DMS53 (cell line): ENCODE data around the gene GTF2H4.
"Not testable (repeated sequence)": the region's sequence is repeated elsewhere in the genome, so short reads cannot be mapped to it uniquely, and the experiment has no call there.

ENCODE experiments used
- DNase-seq: peaks from one replicate; lab custom pipeline; 2025; lab: John Stamatoyannopoulos, UW

The GTF2H4 gene

GRCh38 chr6:30907758-30908591, at the start of gene GTF2H4:
Gene GTF2H4, plus strand, starts transcription at chr6:30908207.
- peak; percentile 99 for DNase-seq

DNA sequence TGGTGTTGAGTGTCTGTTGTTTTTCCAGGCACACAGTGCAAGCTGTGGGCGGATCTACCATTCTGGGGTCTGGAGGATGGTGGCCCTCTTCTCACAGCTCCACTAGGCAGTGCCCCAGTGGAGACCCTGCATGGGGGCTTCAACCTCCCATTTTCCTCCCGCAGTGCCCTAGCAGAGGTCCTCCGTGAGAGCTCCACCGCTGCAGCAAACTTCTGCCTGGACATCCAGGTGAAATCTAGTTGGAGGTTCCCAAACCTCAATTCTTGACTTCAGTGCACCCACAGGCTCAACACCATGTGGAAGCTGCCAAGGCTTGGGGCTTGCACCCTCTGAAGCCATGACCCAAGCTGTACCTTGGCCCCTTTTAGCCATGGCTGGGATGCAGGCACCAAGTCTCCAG, 48.3 kb upstream of the GTF2H4 start:
- DNase-seq = not testable (repeated sequence)

DNA sequence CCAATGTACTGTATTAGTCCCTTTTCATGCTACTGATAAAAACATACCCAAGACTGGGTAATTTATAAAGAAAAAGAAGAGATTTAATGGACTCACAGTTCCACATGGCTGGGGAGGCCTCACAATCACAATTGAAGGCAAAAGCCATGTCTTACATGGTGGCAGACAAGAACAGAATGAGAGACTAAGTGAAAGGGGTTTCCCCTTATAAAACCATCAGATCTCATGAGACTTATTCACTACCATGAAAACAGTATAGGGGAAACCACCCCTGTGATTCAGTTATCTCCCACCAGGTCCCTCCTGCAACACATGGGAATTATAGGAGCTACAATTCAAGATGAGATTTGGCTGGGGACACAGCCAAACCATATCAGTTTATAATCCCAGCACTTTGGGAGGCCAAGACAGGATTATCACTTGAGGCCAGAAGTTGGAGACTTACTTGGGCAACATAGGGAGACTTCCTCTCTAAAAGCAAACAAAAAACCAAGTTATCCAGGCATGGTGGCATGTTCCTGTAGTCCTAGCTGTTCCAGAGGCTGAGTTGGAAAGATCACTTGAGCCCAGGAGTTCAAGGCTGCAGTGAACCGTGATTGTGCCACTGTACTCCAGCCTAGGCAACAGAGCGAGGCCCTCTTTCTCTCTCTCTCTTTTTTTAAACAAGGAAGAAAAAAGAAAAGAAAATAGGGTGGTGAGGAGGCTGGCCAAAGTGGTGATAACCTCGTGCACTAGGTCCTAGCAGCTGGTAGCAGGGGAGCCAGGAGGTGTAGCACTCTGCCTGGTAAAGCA, 46.6 kb upstream of the GTF2H4 start:
- DNase-seq = no peak

- no peak for DNase-seq
These were observed 45.7 kb upstream of the GTF2H4 start for GRCh38 chr6:30862156-30862875.

DNA sequence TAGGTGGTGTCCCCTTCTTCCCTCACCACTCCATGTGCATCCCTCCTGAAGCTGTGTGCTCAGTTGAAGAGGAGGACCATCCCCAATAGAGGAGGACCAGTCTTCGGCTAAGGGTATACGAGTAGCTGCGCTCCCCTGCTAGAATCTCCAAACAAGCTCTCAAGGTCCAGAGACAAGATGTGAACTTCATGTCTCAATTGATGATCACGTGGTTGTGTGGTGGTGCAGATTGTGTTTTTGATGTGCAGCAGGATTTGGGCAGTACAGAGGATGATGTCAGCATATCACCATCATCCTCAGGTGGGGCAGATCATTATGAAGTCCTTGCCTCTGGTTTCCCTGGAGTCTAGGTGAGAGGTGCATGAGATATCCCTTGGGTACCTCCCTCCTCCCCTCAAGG, 43.7 kb upstream of the GTF2H4 start:
- no peak for DNase-seq

- not testable (repeated sequence) for DNase-seq
These were observed 38.7 kb upstream of the GTF2H4 start for GRCh38 chr6:30869241-30869749.

- no peak for DNase-seq
These were observed 37.5 kb upstream of the GTF2H4 start for GRCh38 chr6:30870546-30870945.

- DNase-seq = no peak
These were observed 36.3 kb upstream of the GTF2H4 start for GRCh38 chr6:30871592-30872183.

- DNase-seq = no peak
These were observed 34.8 kb upstream of the GTF2H4 start for GRCh38 chr6:30873137-30873640.

- DNase-seq = not testable (repeated sequence)
These were observed 34.2 kb upstream of the GTF2H4 start for GRCh38 chr6:30873795-30874194.

DNA sequence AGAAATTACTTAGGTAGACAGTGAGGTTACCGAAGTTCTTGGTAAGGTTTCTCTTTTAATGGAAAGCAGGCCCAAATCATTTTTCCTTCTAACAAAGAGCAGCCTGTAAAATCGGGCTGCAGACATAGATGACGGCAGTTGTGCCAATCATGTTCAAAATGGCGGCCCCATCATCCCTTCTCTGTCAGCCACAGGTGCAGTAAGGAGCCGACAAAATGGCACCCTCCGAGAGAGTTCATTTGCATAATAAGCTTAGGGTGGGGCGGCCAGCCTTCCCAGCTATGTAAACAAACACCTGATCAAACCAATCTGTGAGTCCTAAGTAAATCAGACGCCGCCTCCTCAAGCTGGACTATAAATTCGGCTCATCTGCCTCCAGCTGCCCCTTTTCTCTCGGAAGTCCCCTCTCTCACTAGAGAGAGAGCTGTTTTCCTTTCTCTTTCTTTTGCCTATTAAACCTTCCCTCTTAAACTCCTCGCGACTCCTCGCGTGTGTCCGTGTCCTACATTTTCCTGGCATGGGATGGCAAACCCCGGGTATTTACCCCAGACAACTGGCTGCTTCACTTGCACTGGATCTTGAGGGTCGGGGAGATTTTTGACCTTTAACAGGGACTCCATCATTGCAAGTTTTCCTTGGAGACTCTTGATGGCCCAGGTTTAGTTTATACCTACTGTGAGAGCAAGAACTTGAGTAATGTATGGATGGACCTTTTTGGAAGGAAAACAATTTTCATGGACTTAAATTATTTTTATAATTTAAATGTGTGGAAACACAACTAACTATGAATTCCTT, 32.6 kb upstream of the GTF2H4 start:
- peak; percentile 77 for DNase-seq

- no peak for DNase-seq
These were observed 31.8 kb upstream of the GTF2H4 start for GRCh38 chr6:30876039-30876730.

- DNase-seq = peak; percentile 94
These were observed 30.4 kb upstream of the GTF2H4 start for GRCh38 chr6:30877419-30878262.

DNA sequence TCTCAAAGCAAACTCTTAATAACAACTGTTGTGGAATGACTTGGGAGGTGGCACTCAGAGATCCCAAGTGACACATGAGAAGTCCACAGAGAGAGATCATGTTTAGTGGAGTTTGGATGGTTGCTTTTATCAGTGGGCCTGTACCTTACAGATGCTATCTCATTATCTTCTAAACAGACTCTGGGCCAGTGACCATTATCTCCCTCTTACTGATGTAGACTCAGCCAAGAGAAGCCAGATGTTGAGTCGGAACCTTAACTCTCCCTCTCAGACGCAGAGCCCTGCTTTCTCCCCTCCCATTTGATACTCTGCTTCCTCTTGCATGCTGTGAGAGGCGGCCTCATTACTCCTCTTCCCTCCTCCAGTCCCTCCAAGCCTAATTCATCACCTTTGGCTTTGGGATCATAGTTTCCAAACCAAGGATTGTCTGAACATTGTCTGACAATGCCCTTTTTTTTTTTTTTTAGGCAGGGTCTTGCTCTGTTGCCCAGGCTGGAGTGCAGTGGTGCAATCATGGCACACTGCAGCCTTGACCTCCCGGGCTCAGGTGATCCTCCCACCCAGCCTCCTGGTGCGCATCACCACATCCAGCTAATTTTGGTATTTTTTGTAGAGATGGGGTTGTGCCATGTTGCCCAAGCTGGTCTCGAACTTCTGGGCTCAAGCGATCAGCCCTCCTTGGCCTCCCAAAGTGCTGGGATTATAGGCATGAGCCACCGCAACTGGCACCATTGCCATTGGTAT, 28.2 kb upstream of the GTF2H4 start:
- DNase-seq = no peak

GRCh38 chr6:30880698-30881252, 27.2 kb upstream of the GTF2H4 start:
- DNase-seq = no peak

DNA sequence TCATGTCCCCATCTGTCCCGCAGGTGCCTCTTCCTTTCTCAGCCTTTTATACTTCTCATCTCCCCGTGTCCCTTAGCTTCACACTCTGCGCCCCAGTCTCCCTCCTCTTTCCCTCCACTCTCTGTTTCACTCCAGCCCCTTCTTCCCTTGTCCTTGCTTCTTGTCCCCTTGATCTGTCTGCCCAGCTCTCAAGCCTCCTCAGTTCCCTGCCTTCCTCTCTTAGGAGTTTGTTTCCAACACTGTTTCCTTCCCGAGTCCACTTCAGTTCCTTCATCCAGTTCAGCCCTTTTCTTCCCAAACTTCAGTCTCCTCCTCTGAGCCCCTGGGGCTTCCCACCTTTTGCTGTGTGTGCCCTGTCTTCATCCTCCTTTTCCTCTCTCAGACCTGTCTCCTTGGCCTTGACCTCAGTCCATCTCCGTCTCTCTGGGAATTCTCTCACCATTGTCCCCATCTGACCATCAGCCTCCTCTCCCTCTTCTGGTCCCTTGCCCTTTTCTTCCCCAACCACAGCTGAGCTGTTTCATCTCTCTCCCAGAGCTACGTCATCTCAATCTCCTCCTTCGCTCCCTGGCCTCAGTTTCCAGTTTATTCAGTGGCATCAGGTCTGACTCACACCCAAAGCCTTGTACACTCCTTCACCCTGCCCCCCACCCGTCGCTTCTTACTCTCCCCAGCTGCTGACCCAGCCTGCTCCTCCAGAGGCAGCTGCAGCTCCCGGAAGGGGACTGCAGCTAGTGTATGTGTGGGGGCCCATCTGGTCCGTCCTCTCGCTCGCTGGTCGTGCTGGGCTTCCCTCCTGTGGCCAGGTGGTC, 26.4 kb upstream of the GTF2H4 start:
- peak; percentile 46 for DNase-seq

- peak; percentile 70 for DNase-seq
These were observed 25.7 kb upstream of the GTF2H4 start for GRCh38 chr6:30882204-30882758.
